Caco-2 (cell line): ENCODE data around the gene ABCC1. TPM values are rescaled to one million over a fixed set of nuclear protein-coding genes. Genes with fewer than 3 reads are reported as not detected.

Source experiments
- BruUV-seq: library from RNA; stranded (reverse); fragments of 400-500 nt; replicated peaks from 2 replicates; lab custom pipeline; 2021; lab: Mats Ljungman, UMichigan
- CTCF ChIA-PET: fragments of 300-600 bp; sonication (Branson Sonifier 250); formaldehyde crosslinking; loops from one replicate; lab custom pipeline; 2022; ENCODE audit warnings: antibody characterized with exemption; lab: Charles Lee
- POLR2A ChIA-PET: fragments of 300-600 bp; sonication (Branson Sonifier 250); formaldehyde crosslinking; loops from one replicate; lab custom pipeline; 2022; ENCODE audit warnings: antibody characterized with exemption; lab: Charles Lee
- DNase-seq, 2 experiments: peaks; one replicate each; pipeline versions ENCODE4 v3.0.0 to v3.0.0-alpha.2; 2020 to 2022
- H3K27me3 ChIP-seq: replicated peaks from 2 replicates; pipeline ENCODE4 v1.6.0; 2011; ENCODE audit warnings: low read length; ENCODE audit not compliant: control insufficient read depth, insufficient read depth
- H3K36me3 ChIP-seq: 2 replicates; pipeline ENCODE4 v1.5.1; 2011; ENCODE audit warnings: low read length; ENCODE audit not compliant: control insufficient read depth, insufficient read depth
- H3K4me1 ChIP-seq: fragments of 250-450 bp; sonication (Bioruptor Pico); 2 replicates; pipeline ENCODE4 v1.5.1; 2020; ENCODE audit warnings: mild to moderate bottlenecking
- H3K4me3 ChIP-seq: 2 replicates; pipeline ENCODE4 v1.5.1; 2011; ENCODE audit warnings: low read depth, mild to moderate bottlenecking, control low read depth, low read length
- H3K9me3 ChIP-seq: fragments of 250-450 bp; sonication (Bioruptor Pico); 2 replicates; pipeline ENCODE4 v1.5.1; 2020; ENCODE audit warnings: mild to moderate bottlenecking, moderate library complexity
- H3K27ac Mint-ChIP-seq: one replicate; pipeline ENCODE4 v1.8.0; 2022; ENCODE audit warnings: mixed read lengths; ENCODE audit not compliant: unreplicated experiment
- H3K27me3 Mint-ChIP-seq: one replicate; pipeline ENCODE4 v1.8.0; 2022; ENCODE audit warnings: mixed read lengths; ENCODE audit not compliant: insufficient read depth, unreplicated experiment
- H3K36me3 Mint-ChIP-seq: one replicate; pipeline ENCODE4 v1.8.0; 2022; ENCODE audit warnings: mild to moderate bottlenecking, mixed read lengths; ENCODE audit not compliant: insufficient read depth, unreplicated experiment
- H3K4me1 Mint-ChIP-seq: one replicate; pipeline ENCODE4 v1.8.0; 2022; ENCODE audit warnings: low read depth, mixed read lengths; ENCODE audit not compliant: unreplicated experiment
- H3K4me3 Mint-ChIP-seq: one replicate; pipeline ENCODE4 v1.8.0; 2022; ENCODE audit warnings: mild to moderate bottlenecking, moderate library complexity, mixed read lengths; ENCODE audit not compliant: unreplicated experiment
- H3K9me3 Mint-ChIP-seq: one replicate; pipeline ENCODE4 v1.8.0; 2022; ENCODE audit warnings: mixed read lengths; ENCODE audit not compliant: unreplicated experiment
- CTCF ChIP-seq, 2 experiments: fragments of 200-600 bp in 1 of 2; IDR thresholded peaks; 1 replicate in 1 of 2; 2 replicates in 1 of 2; pipeline versions ENCODE4 v1.5.1 to v1.8.0; 2011 to 2022; ENCODE audit warnings: antibody characterized with exemption in 1 of 2, control low read depth in 1 of 2, inconsistent platforms in 1 of 2, low read depth in 1 of 2, low read length in 1 of 2, mild to moderate bottlenecking in 1 of 2, moderate library complexity in 1 of 2; ENCODE audit not compliant: insufficient read depth in 1 of 2, severe bottlenecking in 1 of 2, unreplicated experiment in 1 of 2
- intact Hi-C: fragments of 100-400 bp; cut with micrococcal nuclease; formaldehyde crosslinking; loops from one replicate; pipeline ENCODE4 v1.10.0; 2022; ENCODE audit not compliant: unreplicated experiment
- total RNA-seq: library from RNA; stranded (reverse); gene quantifications from 2 replicates; pipeline ENCODE4 v1.2.3, GENCODE V29; 2022

Gene ABCC1
- total RNA-seq, 1 experiment from 2014 or later = 22.3 TPM

- Histone ChIP-seq H3K9me3 (no peaks in the 10 kb centered on the region), H3K36me3 (no peaks in the 10 kb centered on the region), H3K4me3 (no peak overlapping the region), H3K27me3 (no peaks in the 10 kb centered on the region), H3K4me1 (no peaks in the 10 kb centered on the region)
- intact Hi-C loops = no loop called here
- H3K9me3 Mint-ChIP-seq = no peaks in the 10 kb centered on the region
- CTCF ChIA-PET = no interaction called here
- no peaks in the 10 kb centered on the region for H3K4me1 Mint-ChIP-seq
- POLR2A ChIA-PET = no interaction called here
- no peak overlapping the region for H3K4me3 Mint-ChIP-seq
- BruUV-seq = no TSS peak
- peaks cover 45% of the 10 kb centered on the region for H3K36me3 Mint-ChIP-seq
- TF ChIP-seq CTCF (IDR thresholded peaks at IDR 0.05; ENCODE audit: insufficient read depth in 1 of 2, low read depth in 1 of 2, low read length in 1 of 2, severe bottlenecking in 1 of 2, unreplicated experiment in 1 of 2) = no peak
- no peak for DNase-seq
- H3K27me3 Mint-ChIP-seq = no peaks in the 10 kb centered on the region
- no peak overlapping the region for H3K27ac Mint-ChIP-seq
These were observed 188.7 kb downstream of the ABCC1 start for GRCh38 chr16:16138034-16138635.

GRCh38 chr16:16139061-16139460, 189.6 kb downstream of the ABCC1 start:
- no peak overlapping the region for H3K27ac Mint-ChIP-seq

DNA sequence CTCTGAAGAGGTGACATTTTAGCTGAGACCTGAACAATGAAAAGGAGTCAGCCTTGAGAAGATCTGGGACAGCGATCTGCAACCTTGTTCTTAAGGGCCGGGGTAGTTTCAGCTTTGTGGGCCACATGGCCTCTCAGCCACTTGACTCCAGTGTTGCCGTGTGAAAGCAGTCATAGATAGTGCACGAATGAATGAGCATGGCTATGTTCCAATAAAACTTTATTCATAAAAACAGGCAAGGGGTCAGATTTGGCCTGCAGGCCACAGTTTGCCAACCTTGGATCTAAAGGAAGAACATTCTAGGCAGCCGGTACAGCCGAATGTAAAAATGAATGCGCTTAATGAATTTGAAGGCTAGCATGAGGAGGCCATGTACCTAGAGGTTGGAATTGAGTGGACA, 190.4 kb downstream of the ABCC1 start:
- no peaks in the 10 kb centered on the region for H3K27me3 ChIP-seq
- H3K4me3 ChIP-seq = no peak overlapping the region
- intact Hi-C loops = no loop called here
- ChIA-PET CTCF (no interaction called here), POLR2A (no interaction called here)
- no peaks in the 10 kb centered on the region for H3K9me3 ChIP-seq
- H3K4me3 Mint-ChIP-seq = no peak overlapping the region
- H3K4me1 Mint-ChIP-seq = no peaks in the 10 kb centered on the region
- no peak for DNase-seq
- no peaks in the 10 kb centered on the region for H3K27me3 Mint-ChIP-seq
- H3K9me3 Mint-ChIP-seq = no peaks in the 10 kb centered on the region
- H3K36me3 ChIP-seq = no peaks in the 10 kb centered on the region
- H3K27ac Mint-ChIP-seq = peak overlapping the region; percentile 27
- H3K36me3 Mint-ChIP-seq = peaks cover 36% of the 10 kb centered on the region
- no TSS peak for BruUV-seq
- H3K4me1 ChIP-seq = no peaks in the 10 kb centered on the region
- no peak for TF ChIP-seq CTCF (IDR thresholded peaks at IDR 0.05; ENCODE audit: insufficient read depth in 1 of 2, low read depth in 1 of 2, low read length in 1 of 2, severe bottlenecking in 1 of 2, unreplicated experiment in 1 of 2)

More at GRCh38 chr16:16139061-16139460, 189.6 kb downstream of the ABCC1 start:
- no peak for DNase-seq
- POLR2A ChIA-PET = no interaction called here
- Mint-ChIP-seq H3K4me3 (no peak overlapping the region), H3K9me3 (no peaks in the 10 kb centered on the region), H3K27me3 (no peaks in the 10 kb centered on the region), H3K4me1 (no peaks in the 10 kb centered on the region), H3K36me3 (peaks cover 39% of the 10 kb centered on the region)
- BruUV-seq = no TSS peak
- Histone ChIP-seq H3K36me3 (no peaks in the 10 kb centered on the region), H3K4me1 (no peaks in the 10 kb centered on the region), H3K4me3 (no peak overlapping the region), H3K9me3 (no peaks in the 10 kb centered on the region), H3K27me3 (no peaks in the 10 kb centered on the region)
- intact Hi-C loops = no loop called here
- TF ChIP-seq CTCF (IDR thresholded peaks at IDR 0.05; ENCODE audit: insufficient read depth in 1 of 2, low read depth in 1 of 2, low read length in 1 of 2, severe bottlenecking in 1 of 2, unreplicated experiment in 1 of 2) = no peak
- CTCF ChIA-PET = interaction anchor here (0.7 kb wide), 1 partner anchor 108 kb away, joined by 4 read pairs; no protein-coding TSS in a partner anchor
